HG03064 (cell line): ENCODE results near the gene LGALS9B.
"Not testable (repeated sequence)": the region's sequence is repeated elsewhere in the genome, so short reads cannot be mapped to it uniquely, and the experiment has no call there.

Experiments
- ATAC-seq: cut with Tn5 transposase; IDR thresholded peaks from one replicate; pipeline ENCODE4 v1.9.1; 2021; ENCODE audit warnings: low read depth; ENCODE audit not compliant: unreplicated experiment

Gene LGALS9B

GRCh38 chr17:20467447-20467846 is at the start of gene LGALS9B:
Gene LGALS9B (minus strand): TSS chr17:20467539. CDS start chr17:20467470, 69 bp downstream.
- not testable (repeated sequence) for ATAC-seq

- ATAC-seq = not testable (repeated sequence)
These were observed 49.6 kb upstream of the LGALS9B start for GRCh38 chr17:20516986-20517385.

GRCh38 chr17:20515099-20515498 is 47.8 kb upstream of the LGALS9B start:
- not testable (repeated sequence) for ATAC-seq

GRCh38 chr17:20513539-20513938 is 46.2 kb upstream of the LGALS9B start:
- ATAC-seq = not testable (repeated sequence)

- ATAC-seq = not testable (repeated sequence)
These were observed 45.0 kb upstream of the LGALS9B start for GRCh38 chr17:20512378-20512777.

- ATAC-seq = not testable (repeated sequence)
These were observed 44.4 kb upstream of the LGALS9B start for GRCh38 chr17:20511778-20512177.

- ATAC-seq = not testable (repeated sequence)
These were observed 38.0 kb upstream of the LGALS9B start for GRCh38 chr17:20505333-20505732.

GRCh38 chr17:20504388-20505066 is 37.2 kb upstream of the LGALS9B start:
- ATAC-seq = not testable (repeated sequence)

GRCh38 chr17:20501896-20502295 is 34.6 kb upstream of the LGALS9B start:
- not testable (repeated sequence) for ATAC-seq

- ATAC-seq = not testable (repeated sequence)
These were observed 33.0 kb upstream of the LGALS9B start for GRCh38 chr17:20500346-20500745.

- not testable (repeated sequence) for ATAC-seq
These were observed 28.1 kb upstream of the LGALS9B start for GRCh38 chr17:20495420-20495819.

- ATAC-seq = not testable (repeated sequence)
These were observed 27.4 kb upstream of the LGALS9B start for GRCh38 chr17:20494735-20495134.

GRCh38 chr17:20494147-20494546 is 26.8 kb upstream of the LGALS9B start:
- not testable (repeated sequence) for ATAC-seq

GRCh38 chr17:20492971-20493370 is 25.6 kb upstream of the LGALS9B start:
- not testable (repeated sequence) for ATAC-seq

- not testable (repeated sequence) for ATAC-seq
These were observed 24.8 kb upstream of the LGALS9B start for GRCh38 chr17:20492099-20492498.

- ATAC-seq = not testable (repeated sequence)
These were observed 17.6 kb upstream of the LGALS9B start for GRCh38 chr17:20484930-20485329.

GRCh38 chr17:20479889-20480591 is 12.7 kb upstream of the LGALS9B start:
- not testable (repeated sequence) for ATAC-seq

- not testable (repeated sequence) for ATAC-seq
These were observed 10.2 kb upstream of the LGALS9B start for GRCh38 chr17:20477398-20478071.

GRCh38 chr17:20475137-20475831 is 7.9 kb upstream of the LGALS9B start:
- ATAC-seq = not testable (repeated sequence)

GRCh38 chr17:20474081-20474480 is 6.7 kb upstream of the LGALS9B start:
- ATAC-seq = not testable (repeated sequence)
